RCC 7860 (cell line): ENCODE measurements around the gene H6PD.

ENCODE experiments used
- DNase-seq: peaks from one replicate; pipeline ENCODE4 v3.0.0-alpha.2; 2015; ENCODE audit warnings: low spot score
- FAIRE-seq: peaks from 2 replicates; lab custom pipeline; 2012; peaks lifted over from hg19 to GRCh38; lab: Jason Lieb, UNC

H6PD gene

GRCh38 chr1:9275567-9276034 lies 41.0 kb downstream of the H6PD start:
- FAIRE-seq (peak; percentile 96), DNase-seq (peak; percentile 97)

- DNase-seq, result no peak
- no peak for FAIRE-seq
These were observed 43.5 kb downstream of the H6PD start for GRCh38 chr1:9278116-9278515.

- FAIRE-seq (no peak), DNase-seq (no peak)
These were observed 44.1 kb downstream of the H6PD start for GRCh38 chr1:9278585-9279153.

GRCh38 chr1:9279172-9279840 lies 44.7 kb downstream of the H6PD start:
- FAIRE-seq (no peak), DNase-seq (no peak)

- FAIRE-seq (peak; percentile 11), DNase-seq (peak; percentile 86)
These were observed 45.7 kb downstream of the H6PD start for GRCh38 chr1:9280015-9280860.

GRCh38 chr1:9281071-9281827 lies 46.7 kb downstream of the H6PD start:
- no peak for FAIRE-seq
- DNase-seq, result no peak

- FAIRE-seq (no peak), DNase-seq (no peak)
These were observed 47.5 kb downstream of the H6PD start for GRCh38 chr1:9281908-9282695.

GRCh38 chr1:9282696-9282955 lies 48.1 kb downstream of the H6PD start:
- DNase-seq (no peak), FAIRE-seq (no peak)

GRCh38 chr1:9284061-9284460 lies 49.5 kb downstream of the H6PD start:
- FAIRE-seq (no peak), DNase-seq (no peak)

GRCh38 chr1:9286556-9286955 lies 52.0 kb downstream of the H6PD start:
- DNase-seq, result no peak
- no peak for FAIRE-seq

GRCh38 chr1:9289090-9289534 lies 54.5 kb downstream of the H6PD start:
- DNase-seq (peak; percentile 47), FAIRE-seq (peak; percentile 71)

- FAIRE-seq (no peak), DNase-seq (peak; percentile 64)
These were observed 55.3 kb downstream of the H6PD start for GRCh38 chr1:9289711-9290485.

GRCh38 chr1:9291914-9292360 lies 57.4 kb downstream of the H6PD start:
- DNase-seq (no peak), FAIRE-seq (no peak)

GRCh38 chr1:9292361-9293240 lies 58.0 kb downstream of the H6PD start, which contains the start of gene SPSB1:
Gene SPSB1, plus strand, starts transcription at chr1:9292894. Its CDS starts 62,998 bp downstream, at chr1:9355892.
- DNase-seq (peak; percentile 66), FAIRE-seq (no peak)

- DNase-seq (no peak), FAIRE-seq (no peak)
These were observed 58.6 kb downstream of the H6PD start for GRCh38 chr1:9293241-9293532.

- FAIRE-seq, result no peak
- peak; percentile 39 for DNase-seq
These were observed 59.2 kb downstream of the H6PD start for GRCh38 chr1:9293533-9294404.

GRCh38 chr1:9294405-9294773 lies 59.8 kb downstream of the H6PD start:
- peak; percentile 73 for FAIRE-seq

More at GRCh38 chr1:9294405-9294773, 59.8 kb downstream of the H6PD start:
- peak; percentile 68 for DNase-seq
